ENCODE measurements around the gene SERPINA4. TPM values are rescaled to one million over a fixed set of nuclear protein-coding genes. Genes with fewer than 3 reads are reported as not detected.

SERPINA4 gene
- total RNA-seq, 1 experiment from 2014 or later = not detected

- Histone ChIP-seq H3K27ac (ENCODE audit: insufficient read length, low read depth, low read length) (no peak overlapping the region), H4K8ac (replicated peaks; ENCODE audit: insufficient read length, low read depth, low read length) (no peak overlapping the region), H3K23ac (ENCODE audit: insufficient read length, low read depth, low read length) (no peak overlapping the region), H3K79me1 (ENCODE audit: insufficient read depth, low read depth, low read length, poor library complexity, severe bottlenecking) (no peaks in the 10 kb centered on the region), H2AFZ (ENCODE audit: low read length) (no peak overlapping the region), H3K23me2 (ENCODE audit: insufficient read length, low read depth, low read length, poor library complexity, severe bottlenecking) (no peaks in the 10 kb centered on the region), H3T11ph (ENCODE audit: low read length) (no peak overlapping the region), H2AK5ac (ENCODE audit: insufficient read length, low read length) (no peak overlapping the region), H2BK12ac (ENCODE audit: insufficient read length, low read depth, low read length) (no peak overlapping the region), H3K9me3 (ENCODE audit: control insufficient read depth, low read depth, low read length) (no peaks in the 10 kb centered on the region), H2BK5ac (ENCODE audit: insufficient read length, low read length) (no peak overlapping the region), H3K56ac (ENCODE audit: insufficient read length, low read depth, low read length) (no peak overlapping the region), H4K91ac (ENCODE audit: insufficient read length, low read depth, low read length) (no peak overlapping the region), H3K4me2 (ENCODE audit: insufficient read depth, insufficient read length, low read length) (no peak overlapping the region), H3K4me1 (ENCODE audit: insufficient read depth, low read length) (no peaks in the 10 kb centered on the region), H2BK15ac (ENCODE audit: low read depth, low read length) (no peak overlapping the region), H3K4ac (ENCODE audit: low read depth, low read length) (no peak overlapping the region), H2BK120ac (ENCODE audit: low read depth, low read length, poor library complexity, severe bottlenecking) (no peak overlapping the region), H3K14ac (ENCODE audit: insufficient read depth, low read length) (no peak overlapping the region), H3K18ac (ENCODE audit: insufficient read length, low read depth, low read length) (no peak overlapping the region), H3K79me2 (ENCODE audit: insufficient read depth, low read length) (no peaks in the 10 kb centered on the region), H2BK20ac (ENCODE audit: low read depth, low read length, poor library complexity, severe bottlenecking) (no peak overlapping the region), H4K5ac (ENCODE audit: insufficient read length, low read depth, low read length) (no peak overlapping the region), H3K27me3 (ENCODE audit: insufficient read depth, low read length) (no peaks in the 10 kb centered on the region), H3K9ac (ENCODE audit: extremely low read depth, insufficient read length, low read length) (no peak overlapping the region), H4K20me1 (ENCODE audit: control insufficient read depth, insufficient read depth, insufficient read length) (no peaks in the 10 kb centered on the region)
- no CpG with 5 or more reads among the region's 1 CpG for WGBS (ENCODE audit: extremely low coverage, insufficient read length, low lambda C conversion rate)
- Mint-ChIP-seq H3K36me3 (ENCODE audit: insufficient read depth in 1 of 3, low read depth in 3 of 3) (peaks cover 2 to 8% (median 4%) of the 10 kb centered on the region in 3 experiments; a peak in 4 of 7 replicates), H3K4me1 (peaks cover 2 to 5% of the 10 kb centered on the region in 2 experiments; a peak in 2 of 4 replicates), H3K27me3 (ENCODE audit: low read depth) (peaks cover 6% of the 10 kb centered on the region), H3K4me3 (no peak overlapping the region), H3K27ac (no peak overlapping the region), H3K9me3 (peaks cover 19 to 27% of the 10 kb centered on the region in 2 experiments)
- no peak for DNase-seq
- TF ChIP-seq CTCF (conservative IDR thresholded peaks at IDR 0.05) = no peak
Measured at GRCh38 chr14:94557327-94557726, 3.9 kb upstream of the SERPINA4 start.

Measured in H9 (cell line).